Choroid plexus epithelial cell (primary cell): ENCODE measurements around the gene KPNA3.
"Not testable (repeated sequence)": the region's sequence is repeated elsewhere in the genome, so short reads cannot be mapped to it uniquely, and the experiment has no call there.

Experiments used
- DNase-seq: peaks from one replicate; pipeline ENCODE4 v3.0.0-alpha.2; 2010; ENCODE audit warnings: low read depth
- H3K4me3 ChIP-seq: 2 replicates; pipeline ENCODE4 v1.5.1; 2011; ENCODE audit warnings: low read depth, mild to moderate bottlenecking, control low read depth, low read length, moderate library complexity
- TF ChIP-seq, protein P1 (sequence below): conservative IDR thresholded peaks from 2 replicates; pipeline ENCODE4 v1.5.1; 2011; ENCODE audit warnings: low read depth, mild to moderate bottlenecking, control low read depth, inconsistent platforms, low read length, moderate library complexity

KPNA3 gene

GRCh38 chr13:49806126-49806536 lies 13.6 kb upstream of the KPNA3 start:
- no peak for DNase-seq
- TF ChIP-seq, protein P1, sequence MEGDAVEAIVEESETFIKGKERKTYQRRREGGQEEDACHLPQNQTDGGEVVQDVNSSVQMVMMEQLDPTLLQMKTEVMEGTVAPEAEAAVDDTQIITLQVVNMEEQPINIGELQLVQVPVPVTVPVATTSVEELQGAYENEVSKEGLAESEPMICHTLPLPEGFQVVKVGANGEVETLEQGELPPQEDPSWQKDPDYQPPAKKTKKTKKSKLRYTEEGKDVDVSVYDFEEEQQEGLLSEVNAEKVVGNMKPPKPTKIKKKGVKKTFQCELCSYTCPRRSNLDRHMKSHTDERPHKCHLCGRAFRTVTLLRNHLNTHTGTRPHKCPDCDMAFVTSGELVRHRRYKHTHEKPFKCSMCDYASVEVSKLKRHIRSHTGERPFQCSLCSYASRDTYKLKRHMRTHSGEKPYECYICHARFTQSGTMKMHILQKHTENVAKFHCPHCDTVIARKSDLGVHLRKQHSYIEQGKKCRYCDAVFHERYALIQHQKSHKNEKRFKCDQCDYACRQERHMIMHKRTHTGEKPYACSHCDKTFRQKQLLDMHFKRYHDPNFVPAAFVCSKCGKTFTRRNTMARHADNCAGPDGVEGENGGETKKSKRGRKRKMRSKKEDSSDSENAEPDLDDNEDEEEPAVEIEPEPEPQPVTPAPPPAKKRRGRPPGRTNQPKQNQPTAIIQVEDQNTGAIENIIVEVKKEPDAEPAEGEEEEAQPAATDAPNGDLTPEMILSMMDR, result no peak
- no peak overlapping the region for H3K4me3 ChIP-seq

- not testable (repeated sequence) for DNase-seq
These were observed 10.6 kb upstream of the KPNA3 start for GRCh38 chr13:49803047-49803446.

DNA sequence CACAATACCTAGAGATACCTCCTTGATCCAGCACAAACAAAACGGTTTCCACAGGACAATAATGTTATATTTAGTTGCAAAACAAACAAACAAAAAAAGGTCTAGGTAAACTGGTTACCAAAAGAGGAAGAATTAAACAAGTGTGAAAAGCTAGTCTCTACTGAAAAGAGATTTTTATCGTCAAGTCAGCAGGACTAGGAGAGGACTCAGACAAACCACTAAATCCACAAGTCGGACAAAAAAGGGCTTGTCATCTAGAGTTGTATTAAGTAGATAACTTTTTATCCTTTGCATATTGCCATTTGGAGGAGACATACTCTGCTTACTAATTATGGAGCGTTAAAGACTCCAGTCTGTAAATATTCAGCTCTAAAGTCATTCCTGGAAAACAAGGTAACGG lies 9.9 kb upstream of the KPNA3 start:
- TF ChIP-seq, protein P1, result no peak
- DNase-seq, result no peak
- no peak overlapping the region for H3K4me3 ChIP-seq

More at GRCh38 chr13:49803047-49803446, 10.6 kb upstream of the KPNA3 start:
- H3K4me3 ChIP-seq, result not testable (repeated sequence)

- peak; percentile 52 for DNase-seq
- TF ChIP-seq, protein P1, result no peak
- H3K4me3 ChIP-seq, result peak overlapping the region; percentile 83
These were observed 552 bp downstream of the KPNA3 start for GRCh38 chr13:49791711-49792549.

GRCh38 chr13:49791315-49791710 lies 1.2 kb downstream of the KPNA3 start:
- DNase-seq, result peak; percentile 55
- TF ChIP-seq, protein P1, result peak; percentile 41
- H3K4me3 ChIP-seq, result peak overlapping the region; percentile 83

GRCh38 chr13:49789968-49790367 lies 2.5 kb downstream of the KPNA3 start:
- no peak for DNase-seq
- no peak overlapping the region for H3K4me3 ChIP-seq
- TF ChIP-seq, protein P1, result no peak

GRCh38 chr13:49786401-49787008 lies 6.0 kb downstream of the KPNA3 start:
- TF ChIP-seq, protein P1, result no peak
- DNase-seq, result no peak
- no peak overlapping the region for H3K4me3 ChIP-seq
